ENCODE results near the gene UBE2D1. TPM values are rescaled to one million over a fixed set of nuclear protein-coding genes. Genes with fewer than 3 reads are reported as not detected.

The UBE2D1 gene
- total RNA-seq, 1 donor from 2014 or later: 10.3 TPM

Other genes starting within 250 kb of the UBE2D1 start
- gene IPMK, start 67.1 kb upstream of the UBE2D1 start, total RNA-seq: 10.3 and 11.0 TPM in 2 replicates
- 50.8 and 52.0 TPM in 2 replicates for gene CISD1, start 65.8 kb upstream of the UBE2D1 start, total RNA-seq
- gene TFAM, start 50.4 kb downstream of the UBE2D1 start, total RNA-seq: 58.6 and 61.0 TPM in 2 replicates
- gene BICC1, start 177.9 kb downstream of the UBE2D1 start, total RNA-seq: 1.7 and 3.2 TPM in 2 replicates

Data from pulmonary artery endothelial cell (primary cell).